ACC112 (cell line): ENCODE measurements around the gene TAOK2.

Source experiments
- H2AFZ ChIP-seq: fragments of 200-600 bp; sonication (generic); one replicate; pipeline ENCODE4 v1.6.0; 2017; ENCODE audit warnings: antibody characterized with exemption, low read length; ENCODE audit not compliant: unreplicated experiment
- H3K27ac ChIP-seq: fragments of 200-600 bp; sonication (generic); 2 replicates; pipeline ENCODE4 v1.5.1; 2014; ENCODE audit warnings: low read depth, mild to moderate bottlenecking, antibody characterized with exemption, low read length, moderate library complexity
- H3K27me3 ChIP-seq: fragments of 200-600 bp; sonication (generic); 2 replicates; pipeline ENCODE4 v1.6.1; 2014; ENCODE audit warnings: mild to moderate bottlenecking, antibody characterized with exemption, low read length, moderate library complexity, mixed read lengths; ENCODE audit not compliant: insufficient read depth
- H3K36me3 ChIP-seq: fragments of 200-600 bp; sonication (generic); 2 replicates; pipeline ENCODE4 v1.6.1; 2016; ENCODE audit warnings: mild to moderate bottlenecking, antibody characterized with exemption, low read length, moderate library complexity, mixed read lengths; ENCODE audit not compliant: insufficient read depth
- H3K4me1 ChIP-seq: fragments of 200-600 bp; sonication (generic); one replicate; pipeline ENCODE4 v1.6.1; 2016; ENCODE audit warnings: low read length, mixed read lengths; ENCODE audit not compliant: insufficient read depth, unreplicated experiment, control insufficient read depth
- H3K4me3 ChIP-seq: fragments of 200-600 bp; sonication (generic); 2 replicates; pipeline ENCODE4 v1.5.1; 2014; ENCODE audit warnings: mild to moderate bottlenecking, low read depth, low read length
- H3K79me2 ChIP-seq: fragments of 200-600 bp; sonication (generic); one replicate; pipeline ENCODE4 v1.6.0; 2016; ENCODE audit warnings: low read length; ENCODE audit not compliant: control insufficient read depth, unreplicated experiment, insufficient read depth

TAOK2 gene

GRCh38 chr16:29982560-29983419 lies 9.1 kb downstream of the TAOK2 start:
- peaks cover 47% of the 10 kb centered on the region for H3K36me3 ChIP-seq
- no peaks in the 10 kb centered on the region for H3K4me1 ChIP-seq
- H3K27ac ChIP-seq: no peak overlapping the region
- no peak overlapping the region for H3K4me3 ChIP-seq
- H2AFZ ChIP-seq: no peak overlapping the region
- no peaks in the 10 kb centered on the region for H3K27me3 ChIP-seq
- H3K79me2 ChIP-seq: peaks cover 18% of the 10 kb centered on the region

- H3K36me3 ChIP-seq: peaks cover 47% of the 10 kb centered on the region
- no peaks in the 10 kb centered on the region for H3K27me3 ChIP-seq
- no peak overlapping the region for H3K27ac ChIP-seq
- no peak overlapping the region for H2AFZ ChIP-seq
- H3K79me2 ChIP-seq: peaks cover 11% of the 10 kb centered on the region
- H3K4me1 ChIP-seq: no peaks in the 10 kb centered on the region
- no peak overlapping the region for H3K4me3 ChIP-seq
Observed at GRCh38 chr16:29983420-29984136, 9.9 kb downstream of the TAOK2 start.

- Histone ChIP-seq H3K27me3 (no peaks in the 10 kb centered on the region), H3K79me2 (peaks cover 5% of the 10 kb centered on the region), H3K4me1 (no peaks in the 10 kb centered on the region), H3K36me3 (peaks cover 45% of the 10 kb centered on the region), H3K27ac (no peak overlapping the region), H3K4me3 (no peak overlapping the region), H2AFZ (no peak overlapping the region)
Observed at GRCh38 chr16:29984137-29984763, 10.6 kb downstream of the TAOK2 start.

- Histone ChIP-seq H3K79me2 (no peaks in the 10 kb centered on the region), H3K36me3 (peaks cover 40% of the 10 kb centered on the region)
Observed at GRCh38 chr16:29984764-29985147, 11.1 kb downstream of the TAOK2 start.

GRCh38 chr16:29985271-29985811 lies 11.7 kb downstream of the TAOK2 start:
- Histone ChIP-seq H3K4me1 (no peaks in the 10 kb centered on the region), H3K4me3 (no peak overlapping the region), H3K27ac (no peak overlapping the region), H3K27me3 (no peaks in the 10 kb centered on the region), H3K36me3 (peaks cover 34% of the 10 kb centered on the region), H3K79me2 (no peaks in the 10 kb centered on the region), H2AFZ (no peak overlapping the region)

More at GRCh38 chr16:29984764-29985147, 11.1 kb downstream of the TAOK2 start:
- Histone ChIP-seq H3K4me1 (no peaks in the 10 kb centered on the region), H3K27me3 (no peaks in the 10 kb centered on the region), H3K4me3 (no peak overlapping the region), H3K27ac (no peak overlapping the region), H2AFZ (no peak overlapping the region)

GRCh38 chr16:29986231-29986630 lies 12.6 kb downstream of the TAOK2 start:
- Histone ChIP-seq H3K4me3 (no peak overlapping the region), H3K36me3 (peaks cover 28% of the 10 kb centered on the region), H3K27me3 (no peaks in the 10 kb centered on the region), H3K79me2 (no peaks in the 10 kb centered on the region), H3K4me1 (no peaks in the 10 kb centered on the region), H2AFZ (no peak overlapping the region), H3K27ac (no peak overlapping the region)

GRCh38 chr16:29986931-29987330 lies 13.3 kb downstream of the TAOK2 start:
- H3K4me3 ChIP-seq: no peak overlapping the region
- H3K79me2 ChIP-seq: no peaks in the 10 kb centered on the region
- H3K36me3 ChIP-seq: peaks cover 22% of the 10 kb centered on the region
- no peak overlapping the region for H2AFZ ChIP-seq
- H3K27me3 ChIP-seq: no peaks in the 10 kb centered on the region
- H3K4me1 ChIP-seq: no peaks in the 10 kb centered on the region
- no peak overlapping the region for H3K27ac ChIP-seq

- Histone ChIP-seq H3K4me1 (no peaks in the 10 kb centered on the region), H3K27ac (no peak overlapping the region), H3K79me2 (no peaks in the 10 kb centered on the region), H3K27me3 (no peaks in the 10 kb centered on the region), H2AFZ (no peak overlapping the region), H3K36me3 (peaks cover 22% of the 10 kb centered on the region), H3K4me3 (no peak overlapping the region)
Observed at GRCh38 chr16:29987371-29988085, 13.9 kb downstream of the TAOK2 start.

GRCh38 chr16:29988346-29989075 lies 14.8 kb downstream of the TAOK2 start:
- H3K27ac ChIP-seq: no peak overlapping the region
- H3K4me3 ChIP-seq: no peak overlapping the region
- peaks cover 16% of the 10 kb centered on the region for H3K36me3 ChIP-seq
- H3K4me1 ChIP-seq: no peaks in the 10 kb centered on the region
- no peaks in the 10 kb centered on the region for H3K27me3 ChIP-seq
- no peak overlapping the region for H2AFZ ChIP-seq
- no peaks in the 10 kb centered on the region for H3K79me2 ChIP-seq
